Parathyroid adenoma (tissue), 2 donors: ENCODE data around the gene RSPH1.
A peak's percentile ranks its signal among the peaks of the same experiment; 100 is the strongest.

Source experiments
- H2AFZ ChIP-seq: fragments of 300-600 bp; sonication (generic); one replicate; pipeline ENCODE4 v1.7.0; 2017; ENCODE audit warnings: antibody characterized with exemption, mild to moderate bottlenecking
- H3K27ac ChIP-seq: fragments of 300-600 bp; sonication (generic); one replicate; pipeline ENCODE4 v1.7.0; 2017
- H3K27me3 ChIP-seq: fragments of 300-600 bp; sonication (generic); one replicate; pipeline ENCODE4 v1.7.0; 2017; ENCODE audit warnings: low read length; ENCODE audit not compliant: control insufficient read depth, insufficient read depth
- H3K36me3 ChIP-seq: fragments of 300-600 bp; sonication (generic); one replicate; pipeline ENCODE4 v1.7.0; 2017; ENCODE audit warnings: low read length; ENCODE audit not compliant: control insufficient read depth, insufficient read depth
- H3K4me1 ChIP-seq: fragments of 300-600 bp; sonication (generic); one replicate; pipeline ENCODE4 v1.7.0; 2017; ENCODE audit warnings: control low read depth
- H3K4me2 ChIP-seq: fragments of 300-600 bp; sonication (generic); one replicate; pipeline ENCODE4 v1.7.0; 2017; ENCODE audit warnings: low read length
- H3K4me3 ChIP-seq: fragments of 300-600 bp; sonication (generic); one replicate; pipeline ENCODE4 v1.7.0; 2017; ENCODE audit warnings: low read depth, low read length
- H3K79me2 ChIP-seq: fragments of 300-600 bp; sonication (generic); one replicate; pipeline ENCODE4 v1.7.0; 2017; ENCODE audit warnings: control low read depth
- H3K9ac ChIP-seq: fragments of 300-600 bp; sonication (generic); one replicate; pipeline ENCODE4 v1.7.0; 2017; ENCODE audit warnings: mild to moderate bottlenecking
- H3K9me3 ChIP-seq: fragments of 300-600 bp; sonication (generic); one replicate; pipeline ENCODE4 v1.7.0; 2017; ENCODE audit warnings: low read length; ENCODE audit not compliant: control insufficient read depth
- TF ChIP-seq, protein P1 (sequence below): fragments of 300-600 bp; sonication (generic); IDR thresholded peaks from one replicate; pipeline ENCODE4 v1.7.0; 2017; ENCODE audit warnings: antibody characterized with exemption, mild to moderate bottlenecking
- donor health status: primary hyperparathyroidism.

RSPH1 gene

GRCh38 chr21:42525029-42525581, 29.1 kb upstream of the RSPH1 start:
- Histone ChIP-seq H2AFZ (peak overlapping the region; percentile 51), H3K27ac (peak overlapping the region; percentile 7), H3K4me3 (no peak overlapping the region), H3K4me2 (no peak overlapping the region), H3K27me3 (no peaks in the 10 kb centered on the region), H3K9me3 (no peaks in the 10 kb centered on the region), H3K79me2 (no peaks in the 10 kb centered on the region), H3K9ac (no peak overlapping the region), H3K36me3 (no peaks in the 10 kb centered on the region), H3K4me1 (no peaks in the 10 kb centered on the region)
- TF ChIP-seq, protein P1, sequence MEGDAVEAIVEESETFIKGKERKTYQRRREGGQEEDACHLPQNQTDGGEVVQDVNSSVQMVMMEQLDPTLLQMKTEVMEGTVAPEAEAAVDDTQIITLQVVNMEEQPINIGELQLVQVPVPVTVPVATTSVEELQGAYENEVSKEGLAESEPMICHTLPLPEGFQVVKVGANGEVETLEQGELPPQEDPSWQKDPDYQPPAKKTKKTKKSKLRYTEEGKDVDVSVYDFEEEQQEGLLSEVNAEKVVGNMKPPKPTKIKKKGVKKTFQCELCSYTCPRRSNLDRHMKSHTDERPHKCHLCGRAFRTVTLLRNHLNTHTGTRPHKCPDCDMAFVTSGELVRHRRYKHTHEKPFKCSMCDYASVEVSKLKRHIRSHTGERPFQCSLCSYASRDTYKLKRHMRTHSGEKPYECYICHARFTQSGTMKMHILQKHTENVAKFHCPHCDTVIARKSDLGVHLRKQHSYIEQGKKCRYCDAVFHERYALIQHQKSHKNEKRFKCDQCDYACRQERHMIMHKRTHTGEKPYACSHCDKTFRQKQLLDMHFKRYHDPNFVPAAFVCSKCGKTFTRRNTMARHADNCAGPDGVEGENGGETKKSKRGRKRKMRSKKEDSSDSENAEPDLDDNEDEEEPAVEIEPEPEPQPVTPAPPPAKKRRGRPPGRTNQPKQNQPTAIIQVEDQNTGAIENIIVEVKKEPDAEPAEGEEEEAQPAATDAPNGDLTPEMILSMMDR, result no peak

DNA sequence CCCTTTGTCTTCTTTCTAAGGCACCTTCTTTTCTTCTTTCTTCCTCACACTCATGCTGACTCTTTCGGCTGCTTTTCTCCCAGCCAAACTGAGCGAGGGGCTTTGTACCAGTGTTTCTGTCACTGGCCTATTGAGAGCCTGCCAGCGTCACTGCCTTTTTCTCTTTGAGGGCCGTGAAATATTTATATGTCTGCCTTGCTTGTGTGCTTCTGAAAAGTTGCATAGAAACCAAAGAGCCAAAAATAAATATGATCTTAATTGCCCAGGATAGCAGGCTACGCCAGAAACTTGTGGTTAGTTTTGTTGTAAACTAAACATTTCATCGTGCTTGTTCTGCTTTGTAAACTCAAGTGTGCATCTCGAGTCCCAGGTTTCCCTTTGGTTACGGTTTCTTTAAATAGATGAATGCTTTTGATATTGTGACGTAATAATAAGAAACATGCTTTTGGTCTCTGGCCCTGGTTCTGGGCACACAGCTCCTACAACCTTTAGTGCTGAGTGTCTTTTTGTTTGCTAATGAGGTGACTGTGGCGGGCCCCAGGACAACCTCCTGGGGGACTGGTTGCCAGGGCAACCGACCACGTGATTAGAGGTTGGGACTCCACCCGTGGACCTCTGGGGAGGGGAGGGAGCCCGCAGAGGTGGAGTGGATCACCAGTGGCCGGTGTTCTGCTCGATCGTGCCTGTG, 28.5 kb upstream of the RSPH1 start:
- H3K79me2 ChIP-seq, result no peaks in the 10 kb centered on the region
- no peaks in the 10 kb centered on the region for H3K36me3 ChIP-seq
- H3K27ac ChIP-seq, result peak overlapping the region; percentile 7
- no peak overlapping the region for H3K4me2 ChIP-seq
- no peaks in the 10 kb centered on the region for H3K4me1 ChIP-seq
- H3K27me3 ChIP-seq, result no peaks in the 10 kb centered on the region
- no peak overlapping the region for H3K9ac ChIP-seq
- no peaks in the 10 kb centered on the region for H3K9me3 ChIP-seq
- peak overlapping the region; percentile 51 for H2AFZ ChIP-seq
- no peak overlapping the region for H3K4me3 ChIP-seq
- TF ChIP-seq, protein P1, result no peak

DNA sequence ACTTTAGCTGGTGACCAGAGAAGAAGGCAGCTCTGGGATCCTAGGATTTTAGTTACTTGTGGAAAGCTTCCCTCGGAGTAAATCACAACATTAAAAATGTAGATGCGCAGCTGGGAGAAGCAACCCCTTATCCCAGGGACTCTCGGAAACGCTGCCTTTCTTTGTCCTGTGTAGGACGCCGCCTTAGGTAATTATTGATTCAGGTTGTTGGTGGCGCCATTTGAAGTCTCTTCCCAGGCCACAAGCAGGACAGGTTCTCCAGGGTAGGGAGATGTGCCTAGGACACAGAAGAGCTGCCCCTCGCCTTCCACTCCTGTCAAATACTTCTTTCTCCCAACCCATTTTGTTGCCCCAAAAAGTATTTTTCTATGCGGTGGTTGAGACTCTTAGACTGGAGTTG, 27.9 kb upstream of the RSPH1 start:
- H2AFZ ChIP-seq, result peak overlapping the region; percentile 51
- H3K27ac ChIP-seq, result peak overlapping the region; percentile 7
- no peaks in the 10 kb centered on the region for H3K27me3 ChIP-seq
- no peaks in the 10 kb centered on the region for H3K4me1 ChIP-seq
- TF ChIP-seq, protein P1, result no peak
- H3K4me2 ChIP-seq, result no peak overlapping the region
- no peaks in the 10 kb centered on the region for H3K9me3 ChIP-seq
- H3K36me3 ChIP-seq, result no peaks in the 10 kb centered on the region
- no peaks in the 10 kb centered on the region for H3K79me2 ChIP-seq
- H3K9ac ChIP-seq, result no peak overlapping the region
- H3K4me3 ChIP-seq, result no peak overlapping the region

DNA sequence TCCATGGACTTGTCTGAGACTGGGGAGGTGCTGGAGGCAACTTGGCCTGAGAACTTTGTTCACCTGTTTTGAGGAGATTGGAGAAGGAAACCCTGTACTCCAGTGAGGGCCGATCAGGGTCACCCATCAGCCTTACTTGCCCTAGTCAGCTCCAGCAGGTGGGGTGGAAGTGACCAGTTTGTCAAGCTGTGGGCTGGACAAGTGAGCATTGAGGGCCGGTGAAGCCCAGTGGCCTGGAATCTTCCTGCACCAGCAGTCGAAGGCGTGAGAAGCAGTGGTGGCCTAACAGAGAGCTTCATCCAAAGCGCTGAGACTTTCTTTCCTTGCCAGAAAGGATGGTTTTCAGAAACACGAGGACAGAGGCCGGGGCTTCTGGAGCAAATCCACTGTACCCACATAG, 27.2 kb upstream of the RSPH1 start:
- no peak overlapping the region for H3K4me2 ChIP-seq
- no peak overlapping the region for H3K9ac ChIP-seq
- no peaks in the 10 kb centered on the region for H3K4me1 ChIP-seq
- H3K27ac ChIP-seq, result no peak overlapping the region
- no peaks in the 10 kb centered on the region for H3K36me3 ChIP-seq
- H3K79me2 ChIP-seq, result no peaks in the 10 kb centered on the region
- no peaks in the 10 kb centered on the region for H3K9me3 ChIP-seq
- H3K4me3 ChIP-seq, result no peak overlapping the region
- H3K27me3 ChIP-seq, result no peaks in the 10 kb centered on the region
- no peak overlapping the region for H2AFZ ChIP-seq
- TF ChIP-seq, protein P1, result no peak

DNA sequence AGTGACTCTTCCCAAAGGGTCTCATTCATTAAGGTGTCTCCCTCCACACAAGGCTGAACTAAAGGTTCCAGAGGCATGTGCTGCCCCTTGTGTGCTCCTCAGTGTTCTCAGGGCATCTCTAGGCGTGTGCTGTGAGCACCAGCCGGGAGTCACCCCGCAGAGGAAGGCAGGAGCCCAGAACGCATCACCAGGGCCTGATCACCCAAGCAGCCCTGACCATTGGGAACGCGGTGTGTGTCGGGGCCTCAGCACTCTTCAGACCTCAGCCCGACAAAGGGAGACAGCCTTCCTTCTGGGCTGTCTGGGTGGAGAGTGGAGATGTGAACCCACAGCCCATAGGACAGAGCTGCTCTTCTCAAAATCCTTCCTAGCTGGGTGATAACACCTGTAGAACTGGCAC, 26.7 kb upstream of the RSPH1 start:
- no peak overlapping the region for H3K9ac ChIP-seq

More for the DNA sequence above, 26.7 kb upstream of the RSPH1 start:
- no peak overlapping the region for H3K27ac ChIP-seq
- TF ChIP-seq, protein P1, result no peak
- no peak overlapping the region for H3K4me3 ChIP-seq
- H3K4me2 ChIP-seq, result no peak overlapping the region
- no peaks in the 10 kb centered on the region for H3K79me2 ChIP-seq
- H3K36me3 ChIP-seq, result no peaks in the 10 kb centered on the region
- no peaks in the 10 kb centered on the region for H3K27me3 ChIP-seq
- H3K4me1 ChIP-seq, result no peaks in the 10 kb centered on the region
- no peaks in the 10 kb centered on the region for H3K9me3 ChIP-seq
- H2AFZ ChIP-seq, result no peak overlapping the region
